ENCODE data around the gene FAM98C.
A peak's percentile ranks its signal among the peaks of the same experiment; 100 is the strongest.

Gene FAM98C

GRCh38 chr19:38371081-38371480, 31.8 kb upstream of the FAM98C start:
- Mint-ChIP-seq H3K36me3 (ENCODE audit: low read depth) (peaks cover 15% of the 10 kb centered on the region), H3K9me3 (no peaks in the 10 kb centered on the region), H3K27ac (no peak overlapping the region), H3K27me3 (peaks cover 10% of the 10 kb centered on the region), H3K4me3 (no peak overlapping the region), H3K4me1 (ENCODE audit: low read depth) (peaks cover 17% of the 10 kb centered on the region)
- DNase-seq = no peak

GRCh38 chr19:38373907-38374331, 29.0 kb upstream of the FAM98C start:
- Mint-ChIP-seq H3K9me3 (no peaks in the 10 kb centered on the region), H3K4me3 (peak overlapping the region; percentile 99), H3K36me3 (ENCODE audit: low read depth) (peaks cover 43% of the 10 kb centered on the region), H3K27ac (peak overlapping the region; percentile 93), H3K27me3 (no peaks in the 10 kb centered on the region), H3K4me1 (ENCODE audit: low read depth) (peaks cover 27% of the 10 kb centered on the region)
- DNase-seq = no peak

GRCh38 chr19:38374332-38375097, 28.4 kb upstream of the FAM98C start, which contains the start of gene PSMD8:
PSMD8 (plus strand) TSS chr19:38374571; CDS start chr19:38374602, 31 bp downstream.
- H3K27ac Mint-ChIP-seq = peak within 1 kb of the TSS; percentile 99

GRCh38 chr19:38375098-38375493, 27.8 kb upstream of the FAM98C start:
- peaks cover 54% of the 10 kb centered on the region for H3K36me3 Mint-ChIP-seq (ENCODE audit: low read depth)
- DNase-seq = no peak
- peak overlapping the region; percentile 99 for H3K27ac Mint-ChIP-seq
- peaks cover 30% of the 10 kb centered on the region for H3K4me1 Mint-ChIP-seq (ENCODE audit: low read depth)
- no peaks in the 10 kb centered on the region for H3K27me3 Mint-ChIP-seq
- peak overlapping the region; percentile 99 for H3K4me3 Mint-ChIP-seq
- H3K9me3 Mint-ChIP-seq = no peaks in the 10 kb centered on the region

More at GRCh38 chr19:38374332-38375097, 28.4 kb upstream of the FAM98C start, which contains the start of gene PSMD8:
- H3K27me3 Mint-ChIP-seq = no peaks in the 10 kb centered on the region
- peaks cover 28% of the 10 kb centered on the region for H3K4me1 Mint-ChIP-seq (ENCODE audit: low read depth)
- peaks cover 49% of the 10 kb centered on the region for H3K36me3 Mint-ChIP-seq (ENCODE audit: low read depth)
- peak; percentile 98 for DNase-seq
- no peaks in the 10 kb centered on the region for H3K9me3 Mint-ChIP-seq
- peak within 1 kb of the TSS; percentile 99 for H3K4me3 Mint-ChIP-seq

- Mint-ChIP-seq H3K27me3 (no peaks in the 10 kb centered on the region), H3K27ac (peak overlapping the region; percentile 99), H3K9me3 (no peaks in the 10 kb centered on the region), H3K4me3 (peak overlapping the region; percentile 99), H3K4me1 (ENCODE audit: low read depth) (peaks cover 30% of the 10 kb centered on the region), H3K36me3 (ENCODE audit: low read depth) (peaks cover 60% of the 10 kb centered on the region)
- DNase-seq = no peak
Observed at GRCh38 chr19:38375748-38376147, 27.1 kb upstream of the FAM98C start.

- Mint-ChIP-seq H3K4me1 (ENCODE audit: low read depth) (peaks cover 30% of the 10 kb centered on the region), H3K4me3 (peak overlapping the region; percentile 99), H3K27me3 (no peaks in the 10 kb centered on the region), H3K36me3 (ENCODE audit: low read depth) (peaks cover 68% of the 10 kb centered on the region), H3K27ac (peak overlapping the region; percentile 71), H3K9me3 (no peaks in the 10 kb centered on the region)
- DNase-seq = no peak
Observed at GRCh38 chr19:38376576-38376975, 26.3 kb upstream of the FAM98C start.

GRCh38 chr19:38377052-38377451, 25.8 kb upstream of the FAM98C start:
- no peak overlapping the region for H3K27ac Mint-ChIP-seq
- peak overlapping the region; percentile 99 for H3K4me3 Mint-ChIP-seq
- peaks cover 30% of the 10 kb centered on the region for H3K4me1 Mint-ChIP-seq (ENCODE audit: low read depth)
- H3K36me3 Mint-ChIP-seq (ENCODE audit: low read depth) = peaks cover 73% of the 10 kb centered on the region
- H3K27me3 Mint-ChIP-seq = no peaks in the 10 kb centered on the region
- no peak for DNase-seq
- no peaks in the 10 kb centered on the region for H3K9me3 Mint-ChIP-seq

- Mint-ChIP-seq H3K36me3 (ENCODE audit: low read depth) (peaks cover 91% of the 10 kb centered on the region), H3K4me1 (ENCODE audit: low read depth) (peaks cover 30% of the 10 kb centered on the region), H3K27me3 (no peaks in the 10 kb centered on the region), H3K9me3 (no peaks in the 10 kb centered on the region), H3K27ac (no peak overlapping the region), H3K4me3 (no peak overlapping the region)
- DNase-seq = no peak
Observed at GRCh38 chr19:38378866-38379265, 24.0 kb upstream of the FAM98C start.

- Mint-ChIP-seq H3K9me3 (no peaks in the 10 kb centered on the region), H3K4me1 (ENCODE audit: low read depth) (peaks cover 19% of the 10 kb centered on the region), H3K4me3 (no peak overlapping the region), H3K36me3 (ENCODE audit: low read depth) (peaks cover 91% of the 10 kb centered on the region), H3K27me3 (peaks cover 3% of the 10 kb centered on the region), H3K27ac (no peak overlapping the region)
- DNase-seq = no peak
Observed at GRCh38 chr19:38381138-38381537, 21.8 kb upstream of the FAM98C start.

- H3K27me3 Mint-ChIP-seq = peaks cover 11% of the 10 kb centered on the region
- H3K36me3 Mint-ChIP-seq (ENCODE audit: low read depth) = peaks cover 75% of the 10 kb centered on the region
- H3K4me3 Mint-ChIP-seq = no peak overlapping the region
- DNase-seq = no peak
- no peaks in the 10 kb centered on the region for H3K9me3 Mint-ChIP-seq
- H3K27ac Mint-ChIP-seq = no peak overlapping the region
- peaks cover 19% of the 10 kb centered on the region for H3K4me1 Mint-ChIP-seq (ENCODE audit: low read depth)
Observed at GRCh38 chr19:38383184-38383583, 19.7 kb upstream of the FAM98C start.

GRCh38 chr19:38383743-38384142, 19.1 kb upstream of the FAM98C start:
- H3K36me3 Mint-ChIP-seq (ENCODE audit: low read depth) = peaks cover 69% of the 10 kb centered on the region
- H3K4me1 Mint-ChIP-seq (ENCODE audit: low read depth) = peaks cover 21% of the 10 kb centered on the region

GRCh38 chr19:38384209-38385027, 18.5 kb upstream of the FAM98C start:
- Mint-ChIP-seq H3K4me3 (no peak overlapping the region), H3K27me3 (peaks cover 14% of the 10 kb centered on the region), H3K36me3 (ENCODE audit: low read depth) (peaks cover 62% of the 10 kb centered on the region), H3K9me3 (no peaks in the 10 kb centered on the region), H3K27ac (no peak overlapping the region), H3K4me1 (ENCODE audit: low read depth) (peaks cover 25% of the 10 kb centered on the region)
- DNase-seq = no peak

More at GRCh38 chr19:38383743-38384142, 19.1 kb upstream of the FAM98C start:
- Mint-ChIP-seq H3K27me3 (peaks cover 12% of the 10 kb centered on the region), H3K4me3 (no peak overlapping the region), H3K27ac (no peak overlapping the region), H3K9me3 (no peaks in the 10 kb centered on the region)
- no peak for DNase-seq

GRCh38 chr19:38385057-38385803, 17.7 kb upstream of the FAM98C start:
- peaks cover 55% of the 10 kb centered on the region for H3K36me3 Mint-ChIP-seq (ENCODE audit: low read depth)
- peak; percentile 39 for DNase-seq
- no peak overlapping the region for H3K27ac Mint-ChIP-seq
- no peaks in the 10 kb centered on the region for H3K9me3 Mint-ChIP-seq
- H3K4me1 Mint-ChIP-seq (ENCODE audit: low read depth) = peaks cover 29% of the 10 kb centered on the region
- H3K27me3 Mint-ChIP-seq = peaks cover 20% of the 10 kb centered on the region
- H3K4me3 Mint-ChIP-seq = no peak overlapping the region

- Mint-ChIP-seq H3K27me3 (peaks cover 22% of the 10 kb centered on the region), H3K36me3 (ENCODE audit: low read depth) (peaks cover 49% of the 10 kb centered on the region), H3K4me3 (no peak overlapping the region), H3K9me3 (no peaks in the 10 kb centered on the region), H3K4me1 (ENCODE audit: low read depth) (peaks cover 29% of the 10 kb centered on the region), H3K27ac (no peak overlapping the region)
- DNase-seq = peak; percentile 40
Observed at GRCh38 chr19:38385804-38386257, 17.1 kb upstream of the FAM98C start.
